HepG2 (cell line): ENCODE data around the gene SPAG9. TPM values are rescaled to one million over a fixed set of nuclear protein-coding genes. Genes with fewer than 3 reads are reported as not detected.

Experiments
- CCAR2 ChIP-seq: fragments of 200-400 bp; formaldehyde crosslinking; optimal IDR thresholded peaks from 2 replicates; pipeline ENCODE3; 2018; ENCODE audit warnings: low read depth, mild to moderate bottlenecking, low read length, moderate library complexity
- GFI1 ChIP-seq: sonication (generic); formaldehyde crosslinking; IDR thresholded peaks from 2 replicates; pipeline ENCODE4 v1.5.0; 2020; ENCODE audit warnings: missing genetic modification reagents, mild to moderate bottlenecking, borderline replicate concordance
- MAF1 ChIP-seq: sonication (generic); formaldehyde crosslinking; IDR thresholded peaks from 2 replicates; pipeline ENCODE4 v1.5.0; 2020; ENCODE audit warnings: missing genetic modification reagents, borderline replicate concordance
- PAWR ChIP-seq: sonication (generic); formaldehyde crosslinking; IDR thresholded peaks from 2 replicates; pipeline ENCODE4 v1.4.0; 2020; ENCODE audit warnings: missing genetic modification reagents, mild to moderate bottlenecking, borderline replicate concordance
- RAD51 ChIP-seq: fragments of 450-650 bp; IDR thresholded peaks from 2 replicates; pipeline ENCODE4 v1.6.1; 2016; ENCODE audit warnings: borderline replicate concordance
- RELA ChIP-seq: sonication (generic); formaldehyde crosslinking; IDR thresholded peaks from 2 replicates; pipeline ENCODE4 v1.4.0; 2020; ENCODE audit warnings: missing genetic modification reagents
- SMAD9 ChIP-seq: sonication (generic); formaldehyde crosslinking; IDR thresholded peaks from 2 replicates; pipeline ENCODE4 v1.5.1; 2020; ENCODE audit warnings: mild to moderate bottlenecking, missing genetic modification reagents
- SOX6 ChIP-seq, 2 experiments: fragments of 450-650 bp in 1 of 2; sonication (generic) in 1 of 2; formaldehyde crosslinking in 1 of 2; IDR thresholded peaks; 2 replicates each; pipeline versions ENCODE4 v1.4.0 to v1.6.1; 2017 to 2020; ENCODE audit warnings: antibody characterized with exemption in 1 of 2, mild to moderate bottlenecking in 1 of 2, missing genetic modification reagents in 1 of 2
- SP5 ChIP-seq: IDR thresholded peaks from 2 replicates; pipeline ENCODE4 v1.6.1; 2016; ENCODE audit warnings: low read depth, borderline replicate concordance
- SSRP1 ChIP-seq: IDR thresholded peaks from 2 replicates; pipeline ENCODE4 v1.6.1; 2016; ENCODE audit warnings: control low read depth
- ZFAT ChIP-seq: sonication (generic); formaldehyde crosslinking; conservative IDR thresholded peaks from 2 replicates; pipeline ENCODE4 v1.8.1; 2023; ENCODE audit warnings: missing genetic modification reagents, inconsistent platforms
- ZFP82 ChIP-seq: sonication (generic); formaldehyde crosslinking; IDR thresholded peaks from 2 replicates; pipeline ENCODE4 v1.5.1; 2020; ENCODE audit warnings: mild to moderate bottlenecking, missing genetic modification reagents, borderline replicate concordance
- ZNF101 ChIP-seq: sonication (generic); formaldehyde crosslinking; IDR thresholded peaks from 2 replicates; pipeline ENCODE4 v1.4.0; 2020; ENCODE audit warnings: mild to moderate bottlenecking, low read depth, missing genetic modification reagents, borderline replicate concordance
- ZNF205 ChIP-seq: IDR thresholded peaks from 2 replicates; pipeline ENCODE4 v1.6.1; 2018; ENCODE audit warnings: missing biosample characterization, missing genetic modification reagents
- ZNF546 ChIP-seq: sonication (generic); formaldehyde crosslinking; conservative IDR thresholded peaks from 2 replicates; pipeline ENCODE4 v1.8.1; 2023; ENCODE audit warnings: mild to moderate bottlenecking, missing genetic modification reagents
- ZNF615 ChIP-seq: sonication (generic); formaldehyde crosslinking; IDR thresholded peaks from 2 replicates; pipeline ENCODE4 v1.5.0; 2020; ENCODE audit warnings: mild to moderate bottlenecking, missing genetic modification reagents, borderline replicate concordance
- polyA plus RNA-seq, 8 experiments: library from polyadenylated mRNA; depleted of rRNA in 3 of 8; stranded (reverse) in 7 of 8; unstranded in 1 of 8; fragments of >200 nt; fragmentation: Illumina TruSeq in 4 of 8; extraction: Trizol in 4 of 8; gene quantifications; 2 replicates each; pipeline versions ENCODE4 v1.2.1 to v1.2.3, GENCODE V29; 2011 to 2016; ENCODE audit warnings: low read depth in 4 of 8, missing spikeins in 1 of 8, mixed read lengths in 1 of 8; ENCODE audit not compliant: insufficient read depth in 1 of 8
- total RNA-seq, 5 experiments: library from RNA; depleted of rRNA; stranded (reverse); fragments of >200 nt; fragmentation: Illumina TruSeq; extraction: Trizol; gene quantifications; 2 replicates each; pipeline ENCODE4 v1.2.3, GENCODE V29; 2016; ENCODE audit warnings: low read depth in 1 of 5
- TF ChIP-seq, protein P1 (sequence below): sonication (generic); formaldehyde crosslinking; IDR thresholded peaks from 2 replicates; pipeline ENCODE4 v1.4.0; 2020; ENCODE audit warnings: missing genetic modification reagents, borderline replicate concordance
- TF ChIP-seq, protein P2 (sequence below): sonication (generic); formaldehyde crosslinking; IDR thresholded peaks from 2 replicates; pipeline ENCODE4 v1.5.1; 2020; ENCODE audit warnings: missing genetic modification reagents, mild to moderate bottlenecking, borderline replicate concordance
- TF ChIP-seq, protein P3 (sequence below): sonication (generic); formaldehyde crosslinking; IDR thresholded peaks from 2 replicates; pipeline ENCODE4 v1.4.0; 2020; ENCODE audit warnings: mild to moderate bottlenecking, low read depth, missing genetic modification reagents
- TF ChIP-seq, protein P4 (sequence below): sonication (generic); formaldehyde crosslinking; IDR thresholded peaks from 2 replicates; pipeline ENCODE4 v1.5.1; 2020; ENCODE audit warnings: missing genetic modification reagents, mild to moderate bottlenecking, borderline replicate concordance

The SPAG9 gene
- total and polyA plus RNA-seq, 2 of the 13 experiments (the other 11 are each of a cell fraction or from before 2014, with no cell fraction given) = 43.2 to 78.6 TPM

DNA sequence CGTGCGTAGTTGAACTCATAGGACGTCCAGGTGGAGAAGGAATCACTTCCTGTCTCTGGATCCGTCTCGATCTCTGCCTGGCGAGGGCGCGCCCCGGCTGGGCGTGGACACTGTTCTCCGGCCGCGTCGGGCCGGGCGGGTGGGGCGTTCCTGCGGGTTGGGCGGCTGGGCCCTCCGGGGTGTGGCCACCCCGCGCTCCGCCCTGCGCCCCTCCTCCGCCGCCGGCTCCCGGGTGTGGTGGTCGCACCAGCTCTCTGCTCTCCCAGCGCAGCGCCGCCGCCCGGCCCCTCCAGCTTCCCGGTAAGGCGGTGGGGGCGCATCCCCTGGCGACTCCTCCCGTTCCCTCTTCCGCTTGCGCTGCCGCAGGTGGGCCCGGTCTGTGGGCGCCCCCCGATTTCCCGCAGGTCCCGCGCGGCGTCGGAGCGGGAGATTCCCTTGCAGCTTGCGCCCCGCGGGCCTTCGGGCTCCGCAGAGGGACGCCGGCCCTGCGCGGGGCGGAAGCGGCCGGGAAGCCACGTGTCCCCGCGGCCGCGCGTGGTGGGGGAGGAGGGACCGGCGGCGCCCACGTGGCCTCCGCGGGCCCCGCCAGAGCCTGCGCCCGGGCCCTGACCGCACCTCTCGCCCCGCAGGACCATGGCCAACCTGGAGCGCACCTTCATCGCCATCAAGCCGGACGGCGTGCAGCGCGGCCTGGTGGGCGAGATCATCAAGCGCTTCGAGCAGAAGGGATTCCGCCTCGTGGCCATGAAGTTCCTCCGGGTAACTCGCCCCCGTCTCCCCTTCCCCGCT, 45.7 kb upstream of the SPAG9 start, which contains the start of gene NME2 (continued):
- TF ChIP-seq, protein P1, sequence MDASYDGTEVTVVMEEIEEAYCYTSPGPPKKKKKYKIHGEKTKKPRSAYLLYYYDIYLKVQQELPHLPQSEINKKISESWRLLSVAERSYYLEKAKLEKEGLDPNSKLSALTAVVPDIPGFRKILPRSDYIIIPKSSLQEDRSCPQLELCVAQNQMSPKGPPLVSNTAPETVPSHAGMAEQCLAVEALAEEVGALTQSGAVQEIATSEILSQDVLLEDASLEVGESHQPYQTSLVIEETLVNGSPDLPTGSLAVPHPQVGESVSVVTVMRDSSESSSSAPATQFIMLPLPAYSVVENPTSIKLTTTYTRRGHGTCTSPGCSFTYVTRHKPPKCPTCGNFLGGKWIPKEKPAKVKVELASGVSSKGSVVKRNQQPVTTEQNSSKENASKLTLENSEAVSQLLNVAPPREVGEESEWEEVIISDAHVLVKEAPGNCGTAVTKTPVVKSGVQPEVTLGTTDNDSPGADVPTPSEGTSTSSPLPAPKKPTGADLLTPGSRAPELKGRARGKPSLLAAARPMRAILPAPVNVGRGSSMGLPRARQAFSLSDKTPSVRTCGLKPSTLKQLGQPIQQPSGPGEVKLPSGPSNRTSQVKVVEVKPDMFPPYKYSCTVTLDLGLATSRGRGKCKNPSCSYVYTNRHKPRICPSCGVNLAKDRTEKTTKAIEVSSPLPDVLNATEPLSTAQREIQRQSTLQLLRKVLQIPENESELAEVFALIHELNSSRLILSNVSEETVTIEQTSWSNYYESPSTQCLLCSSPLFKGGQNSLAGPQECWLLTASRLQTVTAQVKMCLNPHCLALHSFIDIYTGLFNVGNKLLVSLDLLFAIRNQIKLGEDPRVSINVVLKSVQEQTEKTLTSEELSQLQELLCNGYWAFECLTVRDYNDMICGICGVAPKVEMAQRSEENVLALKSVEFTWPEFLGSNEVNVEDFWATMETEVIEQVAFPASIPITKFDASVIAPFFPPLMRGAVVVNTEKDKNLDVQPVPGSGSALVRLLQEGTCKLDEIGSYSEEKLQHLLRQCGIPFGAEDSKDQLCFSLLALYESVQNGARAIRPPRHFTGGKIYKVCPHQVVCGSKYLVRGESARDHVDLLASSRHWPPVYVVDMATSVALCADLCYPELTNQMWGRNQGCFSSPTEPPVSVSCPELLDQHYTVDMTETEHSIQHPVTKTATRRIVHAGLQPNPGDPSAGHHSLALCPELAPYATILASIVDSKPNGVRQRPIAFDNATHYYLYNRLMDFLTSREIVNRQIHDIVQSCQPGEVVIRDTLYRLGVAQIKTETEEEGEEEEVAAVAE = 0 out of 2 replicates have a peak, but pooled peaks have one; percentile 33
- TF ChIP-seq ZNF546 (CRISPR knock-in tag) = peak; percentile 55; the same call in 1 of the 2 replicates
- TF ChIP-seq RELA (CRISPR knock-in tag) = peak; percentile 76; the same call in 1 of the 2 replicates
- peak; percentile 17; the same call in 1 of the 2 replicates for TF ChIP-seq ZFP82 (CRISPR knock-in tag)
- TF ChIP-seq ZNF205 (CRISPR knock-in tag) = no peak
- TF ChIP-seq, protein P2, sequence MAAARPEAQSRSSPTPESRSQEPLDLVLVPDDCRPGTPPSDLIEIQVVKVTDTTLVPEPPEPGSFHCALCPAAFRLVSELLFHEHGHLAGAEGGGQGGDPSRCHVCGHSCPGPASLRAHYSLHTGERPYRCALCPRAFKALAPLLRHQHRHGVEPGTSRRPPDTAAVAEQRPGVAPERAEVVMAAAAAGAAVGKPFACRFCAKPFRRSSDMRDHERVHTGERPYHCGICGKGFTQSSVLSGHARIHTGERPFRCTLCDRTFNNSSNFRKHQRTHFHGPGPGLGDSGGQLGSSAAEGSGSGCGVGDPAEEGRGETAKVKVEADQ (CRISPR knock-in tag) = no peak; the same call in 1 of the 2 replicates
- TF ChIP-seq SOX6 (IDR thresholded peaks at IDR 0.05) = no peak
- peak; percentile 38; the same call in 1 of the 2 replicates for TF ChIP-seq SOX6 (CRISPR knock-in tag; IDR thresholded peaks at IDR 0.05)
- TF ChIP-seq, protein P3, sequence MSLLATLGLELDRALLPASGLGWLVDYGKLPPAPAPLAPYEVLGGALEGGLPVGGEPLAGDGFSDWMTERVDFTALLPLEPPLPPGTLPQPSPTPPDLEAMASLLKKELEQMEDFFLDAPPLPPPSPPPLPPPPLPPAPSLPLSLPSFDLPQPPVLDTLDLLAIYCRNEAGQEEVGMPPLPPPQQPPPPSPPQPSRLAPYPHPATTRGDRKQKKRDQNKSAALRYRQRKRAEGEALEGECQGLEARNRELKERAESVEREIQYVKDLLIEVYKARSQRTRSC (CRISPR knock-in tag) = no peak
- peak; percentile 29; the same call in 1 of the 2 replicates for TF ChIP-seq SP5 (CRISPR knock-in tag)
- peak; percentile 28; the same call in 1 of the 2 replicates for TF ChIP-seq SMAD9
- no peak for TF ChIP-seq RAD51
- TF ChIP-seq GFI1 (CRISPR knock-in tag) = peak; percentile 48; the same call in 1 of the 2 replicates
- no peak for TF ChIP-seq PAWR (CRISPR knock-in tag)
- TF ChIP-seq ZNF615 (CRISPR knock-in tag) = no peak
- TF ChIP-seq, protein P4, sequence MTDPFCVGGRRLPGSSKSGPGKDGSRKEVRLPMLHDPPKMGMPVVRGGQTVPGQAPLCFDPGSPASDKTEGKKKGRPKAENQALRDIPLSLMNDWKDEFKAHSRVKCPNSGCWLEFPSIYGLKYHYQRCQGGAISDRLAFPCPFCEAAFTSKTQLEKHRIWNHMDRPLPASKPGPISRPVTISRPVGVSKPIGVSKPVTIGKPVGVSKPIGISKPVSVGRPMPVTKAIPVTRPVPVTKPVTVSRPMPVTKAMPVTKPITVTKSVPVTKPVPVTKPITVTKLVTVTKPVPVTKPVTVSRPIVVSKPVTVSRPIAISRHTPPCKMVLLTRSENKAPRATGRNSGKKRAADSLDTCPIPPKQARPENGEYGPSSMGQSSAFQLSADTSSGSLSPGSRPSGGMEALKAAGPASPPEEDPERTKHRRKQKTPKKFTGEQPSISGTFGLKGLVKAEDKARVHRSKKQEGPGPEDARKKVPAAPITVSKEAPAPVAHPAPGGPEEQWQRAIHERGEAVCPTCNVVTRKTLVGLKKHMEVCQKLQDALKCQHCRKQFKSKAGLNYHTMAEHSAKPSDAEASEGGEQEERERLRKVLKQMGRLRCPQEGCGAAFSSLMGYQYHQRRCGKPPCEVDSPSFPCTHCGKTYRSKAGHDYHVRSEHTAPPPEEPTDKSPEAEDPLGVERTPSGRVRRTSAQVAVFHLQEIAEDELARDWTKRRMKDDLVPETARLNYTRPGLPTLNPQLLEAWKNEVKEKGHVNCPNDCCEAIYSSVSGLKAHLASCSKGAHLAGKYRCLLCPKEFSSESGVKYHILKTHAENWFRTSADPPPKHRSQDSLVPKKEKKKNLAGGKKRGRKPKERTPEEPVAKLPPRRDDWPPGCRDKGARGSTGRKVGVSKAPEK = no peak
- no peak for TF ChIP-seq ZFAT (CRISPR knock-in tag)
- no peak for TF ChIP-seq SSRP1
- no peak for TF ChIP-seq CCAR2
- TF ChIP-seq ZNF101 (CRISPR knock-in tag) = no peak
- TF ChIP-seq MAF1 (CRISPR knock-in tag) = peak; percentile 65; the same call in 1 of the 2 replicates
